GM23338 (cell line): ENCODE data around the gene NTM. TPM values are rescaled to one million over a fixed set of nuclear protein-coding genes. Genes with fewer than 3 reads are reported as not detected.

Experiments used
- ATAC-seq: fragments of 200-7000 bp; cut with Tn5 transposase; 3 replicates; pipeline ENCODE4 v1.9.1; 2020
- DNase-seq: peaks from one replicate; pipeline ENCODE4 v3.0.0-alpha.2; 2015; ENCODE audit warnings: low spot score
- H2AFZ ChIP-seq: fragments of 200-600 bp; sonication (generic); 2 replicates; pipeline ENCODE4 v1.8.0; 2016; ENCODE audit warnings: antibody characterized with exemption, mild to moderate bottlenecking, moderate library complexity
- H3F3A ChIP-seq: fragments of 200-600 bp; sonication (generic); replicated peaks from 2 replicates; pipeline ENCODE4 v1.8.0; 2017; ENCODE audit warnings: antibody characterized with exemption, mixed run types, low read depth
- H3K27ac ChIP-seq: fragments of 200-600 bp; sonication (generic); 2 replicates; pipeline ENCODE4 v1.6.1; 2016; ENCODE audit warnings: low read depth
- H3K27me3 ChIP-seq: fragments of 200-600 bp; sonication (generic); 2 replicates; pipeline ENCODE4 v1.8.0; 2016; ENCODE audit warnings: mild to moderate bottlenecking, mixed run types, moderate library complexity; ENCODE audit not compliant: insufficient read depth
- H3K36me3 ChIP-seq: fragments of 200-600 bp; sonication (generic); 2 replicates; pipeline ENCODE4 v1.8.0; 2016; ENCODE audit warnings: mild to moderate bottlenecking; ENCODE audit not compliant: insufficient read depth
- H3K4me1 ChIP-seq: fragments of 200-600 bp; sonication (generic); 2 replicates; pipeline ENCODE4 v1.8.0; 2016; ENCODE audit warnings: mild to moderate bottlenecking, moderate library complexity; ENCODE audit not compliant: insufficient read depth
- H3K4me2 ChIP-seq: fragments of 200-600 bp; sonication (generic); 2 replicates; pipeline ENCODE4 v1.7.1; 2017; ENCODE audit warnings: mixed run types
- H3K4me3 ChIP-seq: fragments of 200-600 bp; sonication (generic); 2 replicates; pipeline ENCODE4 v1.6.1; 2016; ENCODE audit warnings: mixed run types
- H3K79me2 ChIP-seq: fragments of 200-600 bp; sonication (generic); replicated peaks from 2 replicates; pipeline ENCODE4 v1.8.0; 2017; ENCODE audit warnings: mild to moderate bottlenecking; ENCODE audit not compliant: insufficient read depth
- H3K9me2 ChIP-seq: fragments of 200-600 bp; sonication (generic); 2 replicates; pipeline ENCODE4 v1.8.0; 2017; ENCODE audit not compliant: insufficient read depth
- H4K20me1 ChIP-seq: fragments of 200-600 bp; sonication (generic); replicated peaks from 2 replicates; pipeline ENCODE4 v1.8.0; 2017; ENCODE audit warnings: mild to moderate bottlenecking; ENCODE audit not compliant: insufficient read depth
- H3K27ac Mint-ChIP-seq: 2 replicates; pipeline ENCODE4 v1.8.0; 2020; ENCODE audit warnings: inconsistent platforms, mild to moderate bottlenecking, moderate library complexity, mixed read lengths
- H3K27me3 Mint-ChIP-seq: 3 replicates; pipeline ENCODE4 v1.8.0; 2022; ENCODE audit warnings: low read depth, mild to moderate bottlenecking, moderate library complexity, mixed read lengths, inconsistent platforms; ENCODE audit not compliant: insufficient read depth, poor library complexity
- H3K36me3 Mint-ChIP-seq: 3 replicates; pipeline ENCODE4 v1.8.0; 2021; ENCODE audit warnings: low read depth, mild to moderate bottlenecking, inconsistent platforms, moderate library complexity, mixed read lengths
- H3K4me1 Mint-ChIP-seq: 3 replicates; pipeline ENCODE4 v1.8.0; 2020; ENCODE audit warnings: mild to moderate bottlenecking, inconsistent platforms, mixed read lengths
- H3K4me3 Mint-ChIP-seq: 3 replicates; pipeline ENCODE4 v1.8.0; 2021; ENCODE audit warnings: moderate library complexity, mild to moderate bottlenecking, inconsistent platforms, mixed read lengths
- H3K9me3 Mint-ChIP-seq: 3 replicates; pipeline ENCODE4 v1.8.0; 2020; ENCODE audit warnings: moderate library complexity, mild to moderate bottlenecking, inconsistent platforms, mixed read lengths
- CREB1 ChIP-seq: fragments of 250-450 bp; sonication (Bioruptor Pico); IDR thresholded peaks from 2 replicates; pipeline ENCODE4 v1.5.0; 2020; ENCODE audit warnings: low read depth, mild to moderate bottlenecking, moderate library complexity
- CTCF ChIP-seq, 2 experiments: fragments of 200-600 bp in 1 of 2; sonication (generic) in 1 of 2; conservative IDR thresholded peaks; 2 replicates each; pipeline versions ENCODE4 v1.5.1 to v1.6.1; 2016 to 2017; ENCODE audit warnings: antibody characterized with exemption in 2 of 2, low read depth in 2 of 2, mild to moderate bottlenecking in 2 of 2, moderate library complexity in 1 of 2
- ETS1 ChIP-seq: IDR thresholded peaks from 2 replicates; pipeline ENCODE4 v1.6.1; 2016; ENCODE audit warnings: antibody characterized with exemption
- EZH2 ChIP-seq: fragments of 200-600 bp; sonication (generic); IDR thresholded peaks from one replicate; pipeline ENCODE4 v1.8.0; 2017; ENCODE audit warnings: antibody characterized with exemption, mild to moderate bottlenecking, low read depth; ENCODE audit not compliant: unreplicated experiment
- EZH2phosphoT487 ChIP-seq: fragments of 200-600 bp; sonication (generic); IDR thresholded peaks from one replicate; pipeline ENCODE4 v1.8.1; 2018; ENCODE audit warnings: antibody characterized with exemption; ENCODE audit not compliant: unreplicated experiment
- JUNB ChIP-seq: IDR thresholded peaks from one replicate; pipeline ENCODE4 v1.6.1; 2016; ENCODE audit warnings: antibody characterized with exemption; ENCODE audit not compliant: unreplicated experiment
- NANOG ChIP-seq: IDR thresholded peaks from 2 replicates; pipeline ENCODE4 v1.6.1; 2016; ENCODE audit warnings: antibody characterized with exemption, borderline replicate concordance
- POLR2AphosphoS5 ChIP-seq: IDR thresholded peaks from 2 replicates; pipeline ENCODE4 v1.6.1; 2016; ENCODE audit warnings: antibody characterized with exemption, low read depth
- REST ChIP-seq: IDR thresholded peaks from one replicate; pipeline ENCODE4 v1.6.1; 2018; ENCODE audit warnings: antibody characterized with exemption; ENCODE audit not compliant: unreplicated experiment
- STAT1 ChIP-seq: IDR thresholded peaks from one replicate; pipeline ENCODE4 v1.6.1; 2016; ENCODE audit warnings: antibody characterized with exemption; ENCODE audit not compliant: unreplicated experiment
- ZNF114 ChIP-seq: fragments of 250-450 bp; sonication (Bioruptor Pico); IDR thresholded peaks from 2 replicates; pipeline ENCODE4 v1.5.0; 2020; ENCODE audit warnings: mild to moderate bottlenecking, moderate library complexity
- ZNF331 ChIP-seq: fragments of 250-450 bp; sonication (Bioruptor Pico); IDR thresholded peaks from 2 replicates; pipeline ENCODE4 v1.5.0; 2020; ENCODE audit warnings: low read depth, mild to moderate bottlenecking, moderate library complexity
- ZNF462 ChIP-seq: fragments of 250-450 bp; sonication (Bioruptor Pico); IDR thresholded peaks from 2 replicates; pipeline ENCODE4 v1.5.0; 2020; ENCODE audit warnings: mild to moderate bottlenecking, moderate library complexity
- polyA plus RNA-seq: library from polyadenylated mRNA; unstranded; fragments of >200 nt; fragmentation: Nextera tagmentation; extraction: Ambion mirVana; gene quantifications from 2 replicates; pipeline ENCODE4 v1.2.1, GENCODE V29; 2016
- total RNA-seq: library from RNA; depleted of rRNA; stranded (reverse); fragments of >200 nt; shearing (Covaris generic); gene quantifications from 2 replicates; pipeline ENCODE4 v1.2.3, GENCODE V29; 2014

NTM gene
- total and polyA plus RNA-seq, 2 experiments from 2014 or later, result 10.6 to 14.6 TPM

GRCh38 chr11:132072858-132073211, 702.4 kb downstream of the NTM start:
- H3K4me2 ChIP-seq, result no peak overlapping the region

More at GRCh38 chr11:132072858-132073211, 702.4 kb downstream of the NTM start:
- Mint-ChIP-seq H3K36me3 (peaks cover 8% of the 10 kb centered on the region), H3K27me3 (no peaks in the 10 kb centered on the region), H3K4me1 (peaks cover 12% of the 10 kb centered on the region; the same call in 2 of the 3 replicates), H3K4me3 (no peak overlapping the region), H3K9me3 (peaks cover 4% of the 10 kb centered on the region; the same call in 2 of the 3 replicates), H3K27ac (no peak overlapping the region)
- Histone ChIP-seq H3K4me1 (peaks cover 7% of the 10 kb centered on the region; the same call in 1 of the 2 replicates), H3K27ac (no peak overlapping the region), H3F3A (no peaks in the 10 kb centered on the region), H3K79me2 (no peaks in the 10 kb centered on the region), H3K4me3 (no peak overlapping the region), H3K9me2 (no peaks in the 10 kb centered on the region), H4K20me1 (no peaks in the 10 kb centered on the region), H2AFZ (no peak overlapping the region), H3K36me3 (no peaks in the 10 kb centered on the region), H3K27me3 (no peaks in the 10 kb centered on the region)
- TF ChIP-seq POLR2AphosphoS5, result no peak
- TF ChIP-seq EZH2, result no peak
- TF ChIP-seq ZNF114 (CRISPR knock-in tag), result no peak
- no peak for TF ChIP-seq ZNF331
- TF ChIP-seq NANOG, result no peak
- TF ChIP-seq STAT1, result no peak
- TF ChIP-seq JUNB, result no peak
- TF ChIP-seq ZNF462 (CRISPR knock-in tag), result no peak
- TF ChIP-seq CREB1, result no peak
- no peak for TF ChIP-seq ETS1
- TF ChIP-seq REST, result no peak
- TF ChIP-seq CTCF (conservative IDR thresholded peaks at IDR 0.05; ENCODE audit: low read depth in 2 of 2), result no peak
- no peak for TF ChIP-seq EZH2phosphoT487
- DNase-seq (no peak), ATAC-seq (no peak)
